Left ventricle myocardium inferior (tissue), 1 donor: Measurements from ENCODE around the gene DGKH. TPM values are rescaled to one million over a fixed set of nuclear protein-coding genes. Genes with fewer than 3 reads are reported as not detected.

ENCODE experiments used
- DNase-seq: peaks from one replicate; pipeline ENCODE4 v3.0.0-alpha.2; 2020
- H3K27ac ChIP-seq: fragments of 200-600 bp; replicated peaks from 2 replicates; pipeline ENCODE4 v1.8.0; 2021
- H3K27me3 ChIP-seq: fragments of 200-600 bp; 2 replicates; pipeline ENCODE4 v1.8.0; 2021; ENCODE audit warnings: low read depth
- H3K36me3 ChIP-seq: fragments of 200-600 bp; 2 replicates; pipeline ENCODE4 v1.8.0; 2021
- H3K4me1 ChIP-seq: fragments of 200-600 bp; 2 replicates; pipeline ENCODE4 v1.8.0; 2021
- H3K4me3 ChIP-seq: fragments of 200-600 bp; 2 replicates; pipeline ENCODE4 v1.8.0; 2021; ENCODE audit warnings: mild to moderate bottlenecking, moderate library complexity
- H3K9me3 ChIP-seq: fragments of 200-600 bp; replicated peaks from 2 replicates; pipeline ENCODE4 v1.8.0; 2021
- CTCF ChIP-seq: fragments of 200-600 bp; IDR thresholded peaks from 2 replicates; pipeline ENCODE4 v1.8.0; 2021; ENCODE audit warnings: antibody characterized with exemption, mild to moderate bottlenecking, borderline replicate concordance
- intact Hi-C: fragments of 100-400 bp; cut with micrococcal nuclease; formaldehyde crosslinking; loops from one replicate; pipeline ENCODE4 v1.11.0; 2022
- total RNA-seq: library from RNA; stranded (reverse); fragmentation: NEBNext Ultra II Directional; extraction: Animal tissue kit (Norgen Biotek cat#: 25700); gene quantifications from one replicate; pipeline ENCODE4 v1.2.1, GENCODE V29; 2021
- donor health status: DM: no; HTN: yes; CAD: no; lungs with severe emphysema.

Gene DGKH
- total RNA-seq, 1 donor from 2014 or later, result 4.8 TPM

GRCh38 chr13:42274386-42275097, 226.1 kb downstream of the DGKH start:
- peaks cover 31% of the 10 kb centered on the region for H3K4me1 ChIP-seq
- intact Hi-C loops, result no loop called here
- no peak for DNase-seq
- H3K9me3 ChIP-seq, result no peaks in the 10 kb centered on the region
- TF ChIP-seq CTCF, result no peak
- no peaks in the 10 kb centered on the region for H3K27me3 ChIP-seq
- H3K4me3 ChIP-seq, result no peak overlapping the region
- no peaks in the 10 kb centered on the region for H3K36me3 ChIP-seq
- H3K27ac ChIP-seq, result no peak overlapping the region

- Histone ChIP-seq H3K9me3 (no peaks in the 10 kb centered on the region), H3K27ac (no peak overlapping the region), H3K4me3 (no peak overlapping the region), H3K27me3 (no peaks in the 10 kb centered on the region), H3K4me1 (peaks cover 36% of the 10 kb centered on the region), H3K36me3 (no peaks in the 10 kb centered on the region)
- intact Hi-C loops, result no loop called here
- DNase-seq, result no peak
- no peak for TF ChIP-seq CTCF
Measured at GRCh38 chr13:42275098-42275471, 226.6 kb downstream of the DGKH start.

- intact Hi-C loops, result no loop called here
- Histone ChIP-seq H3K9me3 (no peaks in the 10 kb centered on the region), H3K36me3 (no peaks in the 10 kb centered on the region), H3K4me1 (peaks cover 40% of the 10 kb centered on the region), H3K4me3 (no peak overlapping the region), H3K27ac (no peak overlapping the region), H3K27me3 (no peaks in the 10 kb centered on the region)
- no peak for TF ChIP-seq CTCF
- no peak for DNase-seq
Measured at GRCh38 chr13:42275506-42275905, 227.1 kb downstream of the DGKH start.

GRCh38 chr13:42276683-42277082, 228.2 kb downstream of the DGKH start:
- intact Hi-C loops, result no loop called here
- H3K27ac ChIP-seq, result no peak overlapping the region
- no peaks in the 10 kb centered on the region for H3K36me3 ChIP-seq
- peaks cover 43% of the 10 kb centered on the region for H3K4me1 ChIP-seq
- H3K4me3 ChIP-seq, result no peak overlapping the region
- TF ChIP-seq CTCF, result no peak
- H3K9me3 ChIP-seq, result no peaks in the 10 kb centered on the region
- no peaks in the 10 kb centered on the region for H3K27me3 ChIP-seq
- DNase-seq, result no peak

GRCh38 chr13:42277618-42278276, 229.3 kb downstream of the DGKH start:
- intact Hi-C loops, result no loop called here
- Histone ChIP-seq H3K27me3 (no peaks in the 10 kb centered on the region), H3K4me3 (no peak overlapping the region), H3K4me1 (peaks cover 35% of the 10 kb centered on the region), H3K27ac (no peak overlapping the region), H3K36me3 (no peaks in the 10 kb centered on the region), H3K9me3 (no peaks in the 10 kb centered on the region)
- no peak for DNase-seq
- no peak for TF ChIP-seq CTCF
